NCI-H2029 treated with DMSO at 0.1 percent for 48 hours (cell line): ENCODE results near the gene SMIM13.

Experiments used
- DNase-seq: peaks from one replicate; lab custom pipeline; 2025; lab: John Stamatoyannopoulos, UW

The SMIM13 gene

DNA sequence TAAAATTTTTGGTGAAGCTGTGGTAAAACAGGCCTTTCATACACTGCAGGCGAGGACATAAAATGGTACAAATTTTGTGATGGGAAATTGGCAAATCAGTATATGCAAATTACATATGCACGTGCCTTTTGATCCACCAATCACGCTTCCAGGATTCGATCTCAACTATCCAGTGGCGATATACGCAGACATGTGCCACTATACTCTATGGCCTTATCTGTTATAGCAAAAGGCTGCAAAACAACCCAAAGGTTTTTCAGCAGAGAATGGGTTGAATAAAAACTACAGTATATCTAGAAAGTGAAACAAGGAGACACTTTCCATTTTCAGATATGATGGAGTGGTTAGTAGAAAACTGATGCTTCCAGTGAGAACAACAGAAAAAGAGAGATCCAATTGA is 59.8 kb downstream of the SMIM13 start:
- DNase-seq, result no peak

DNA sequence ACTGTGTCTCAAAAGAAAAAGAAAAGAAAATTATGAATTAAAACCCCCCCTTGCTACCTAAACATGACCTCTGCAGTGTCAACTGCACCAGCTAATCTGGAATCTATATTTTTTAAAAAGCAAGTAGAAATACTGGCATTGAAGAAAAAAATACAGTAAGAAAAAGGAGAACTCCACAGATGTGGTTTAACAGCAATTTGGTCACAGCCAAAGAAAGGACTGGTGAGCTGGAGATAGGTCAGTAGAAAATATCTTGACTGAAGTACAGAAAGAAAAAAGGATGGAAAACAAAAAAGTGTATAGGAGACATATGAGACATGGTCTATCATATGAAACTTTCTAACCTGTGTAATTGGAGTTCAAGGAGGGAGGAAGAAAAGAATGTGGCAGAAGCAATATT is 62.0 kb downstream of the SMIM13 start:
- DNase-seq, result no peak

DNA sequence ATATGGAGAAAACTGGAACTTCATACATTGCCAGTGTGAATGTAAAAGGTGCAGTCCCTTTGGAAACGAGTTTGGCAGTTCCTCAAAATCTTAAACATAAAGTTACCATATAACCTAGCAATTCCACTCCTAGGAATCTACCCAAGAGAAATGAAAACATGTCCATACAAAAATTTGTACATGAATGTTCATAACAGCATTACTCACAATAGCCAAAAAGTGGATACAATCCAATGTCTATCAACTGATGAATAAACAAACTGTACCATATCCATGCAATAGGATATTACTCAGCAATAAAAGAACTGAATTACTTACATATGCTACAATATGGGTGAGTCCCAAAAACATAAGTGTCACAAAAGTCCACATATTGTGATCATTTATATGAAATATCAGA is 66.6 kb downstream of the SMIM13 start:
- DNase-seq, result no peak

DNA sequence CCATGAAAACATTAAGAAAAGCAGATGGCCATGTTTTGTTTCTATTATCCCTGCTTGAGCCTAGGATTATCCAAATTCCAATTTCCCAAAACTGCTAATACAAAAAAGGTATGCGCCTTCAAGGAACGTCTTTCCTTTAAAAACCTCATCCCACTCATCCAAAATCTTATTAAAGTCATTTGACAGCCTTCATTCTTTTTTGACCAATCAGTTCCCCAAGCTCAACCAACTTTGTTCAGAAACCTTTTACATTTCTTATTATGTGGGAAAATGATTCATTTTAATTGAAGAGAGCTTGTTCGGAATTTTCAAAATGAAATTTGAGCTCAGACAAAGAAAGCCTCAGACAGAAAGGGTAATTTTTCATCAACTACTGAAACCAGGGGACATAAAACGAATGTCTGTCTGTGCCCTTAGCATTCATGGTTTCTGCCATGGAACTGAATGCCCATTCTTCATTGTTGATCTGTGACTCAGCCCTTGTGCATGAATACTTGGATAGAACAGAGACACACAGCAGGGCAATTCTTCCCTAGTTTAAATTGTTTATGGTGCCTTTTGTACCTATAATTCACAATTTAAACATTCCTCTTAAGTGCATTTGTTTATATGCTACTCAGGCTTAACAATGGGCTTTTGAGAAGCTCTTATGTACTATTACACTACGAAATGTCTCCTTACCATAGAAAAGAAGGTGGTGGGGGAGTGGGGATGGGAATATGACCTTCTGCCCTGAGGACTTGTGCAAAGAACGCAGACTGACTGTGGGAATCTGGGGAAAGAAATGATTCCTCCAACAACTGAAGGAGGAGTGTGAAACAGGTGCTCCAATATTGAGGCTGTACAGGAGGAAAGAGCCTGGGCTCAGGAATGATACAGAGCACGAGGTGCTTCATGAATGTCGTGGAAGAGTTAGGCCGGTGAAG is 67.7 kb downstream of the SMIM13 start:
- DNase-seq, result no peak

DNA sequence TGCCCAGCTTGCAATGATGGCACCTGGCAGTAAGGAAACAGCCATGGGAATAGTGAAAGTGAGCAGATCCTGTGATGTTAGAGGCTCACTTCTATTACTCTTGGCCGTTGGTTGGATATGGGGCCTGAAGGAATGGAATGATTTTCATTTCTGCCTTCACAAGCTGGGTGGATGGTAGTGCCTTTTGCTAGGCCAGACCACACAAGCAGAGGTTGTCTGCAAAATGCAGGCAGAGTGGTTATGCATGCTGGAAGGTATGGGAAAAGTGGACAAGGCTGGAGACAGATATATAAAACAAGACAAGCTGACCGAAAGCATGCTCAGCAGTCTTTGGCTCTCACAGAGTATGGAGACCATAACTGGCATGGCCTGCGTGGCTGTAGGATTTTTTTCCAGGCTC is 68.6 kb downstream of the SMIM13 start:
- DNase-seq, result no peak

DNA sequence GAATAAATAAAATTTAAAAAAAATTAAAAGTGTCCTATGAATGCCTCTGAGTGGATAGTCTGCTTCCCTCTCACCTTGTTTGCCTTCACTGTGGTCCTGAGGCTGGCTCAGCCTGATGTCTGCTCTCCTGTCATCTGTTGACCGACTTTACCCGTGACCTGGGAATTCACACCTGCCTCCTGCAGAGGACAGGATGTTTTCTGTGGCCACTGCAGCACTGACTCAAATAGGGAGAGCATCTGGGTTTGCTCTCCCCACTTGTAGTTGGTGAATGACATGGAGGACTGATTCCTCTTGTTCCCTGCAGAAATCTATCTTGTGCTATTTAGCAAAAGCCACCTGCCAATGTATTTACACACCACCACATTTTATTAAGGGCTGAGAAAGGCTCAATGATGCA is 70.3 kb downstream of the SMIM13 start:
- peak; percentile 85 for DNase-seq

DNA sequence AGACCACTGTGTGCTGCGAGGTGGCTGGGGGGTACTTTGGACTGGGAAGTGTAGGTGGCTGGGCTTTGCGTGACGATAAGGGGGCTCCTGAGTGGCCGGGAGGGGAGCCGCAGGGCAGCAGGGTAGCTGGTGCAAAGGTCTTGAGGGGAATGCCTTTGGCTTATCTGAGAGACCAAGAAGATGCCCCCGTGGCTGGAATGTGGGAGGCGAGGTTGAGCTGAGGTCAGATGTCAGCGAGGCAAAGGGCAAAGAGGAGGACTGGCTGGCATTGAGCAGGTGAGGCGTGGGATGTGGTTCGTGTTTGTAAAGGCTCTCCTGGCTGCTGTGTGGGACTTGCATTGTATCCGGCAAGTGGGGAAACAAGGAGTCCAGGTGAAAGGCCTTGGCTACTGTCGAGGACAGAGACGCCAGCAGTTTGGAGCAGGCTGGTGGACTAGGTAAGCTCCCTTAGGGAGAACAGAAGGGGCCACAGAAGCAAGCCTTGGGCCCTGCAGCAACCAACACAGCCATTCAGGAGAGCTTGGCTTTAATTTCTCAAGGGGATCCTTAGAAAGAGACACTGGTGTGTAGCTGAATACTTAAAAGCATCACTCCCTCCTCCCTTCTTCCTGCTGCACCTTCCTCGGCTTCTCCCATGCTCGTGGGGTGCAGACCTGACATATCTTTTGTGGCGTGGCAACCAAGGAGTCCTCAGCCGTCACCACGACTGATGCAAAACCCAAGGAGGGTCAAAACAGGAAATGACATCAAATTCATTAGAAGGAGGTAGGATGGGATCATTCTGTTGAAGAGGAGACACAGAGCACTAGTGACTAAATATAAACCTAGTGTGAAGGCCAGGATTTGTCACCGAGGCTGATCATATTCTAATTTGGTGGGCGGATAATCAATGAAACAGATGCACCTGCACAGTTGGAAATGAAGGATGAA is 71.3 kb downstream of the SMIM13 start:
- DNase-seq, result no peak

DNA sequence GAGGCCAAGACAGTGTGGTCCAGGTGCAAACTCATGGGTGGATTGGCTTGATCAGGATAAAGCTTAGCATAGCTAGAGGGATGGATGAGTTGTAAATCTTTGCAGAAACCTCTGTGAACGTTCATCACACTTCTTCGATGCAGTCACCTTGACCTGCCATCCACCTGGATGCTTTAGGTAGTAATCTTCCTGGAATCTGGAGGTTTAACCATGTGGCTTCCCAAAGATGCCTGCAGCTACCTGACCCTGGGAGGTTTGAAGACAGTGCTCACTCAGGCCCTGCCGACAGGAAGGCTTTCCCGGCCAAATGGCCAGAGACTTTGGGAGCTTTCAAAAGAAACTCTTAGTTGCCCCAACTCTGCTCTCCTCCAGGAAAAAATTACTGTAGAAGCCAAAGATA is 73.3 kb downstream of the SMIM13 start:
- no peak for DNase-seq

DNA sequence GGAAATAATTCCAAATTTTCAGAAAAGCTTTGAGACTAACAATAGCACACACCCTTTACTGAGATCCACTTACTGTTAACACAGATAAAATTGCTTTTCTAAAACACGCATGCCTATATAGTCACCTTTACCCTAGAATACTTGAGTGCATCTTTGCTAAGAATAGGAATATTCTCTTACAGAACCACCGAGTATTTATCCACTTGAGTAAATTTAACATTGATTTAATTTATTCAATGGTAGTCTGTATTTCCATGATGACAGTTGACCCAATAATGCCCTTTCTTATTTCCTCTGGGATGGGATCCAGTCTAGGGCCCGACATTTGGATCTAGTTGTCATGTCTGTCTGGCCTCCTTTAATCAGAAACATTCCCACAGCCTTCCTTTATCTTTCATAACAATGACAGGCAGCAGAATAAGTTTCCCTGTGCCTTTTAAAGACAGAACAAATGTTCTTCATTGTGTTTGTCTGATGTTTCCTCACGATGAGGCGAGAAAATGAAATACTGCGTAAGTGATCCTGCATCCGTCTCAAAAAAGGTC is 74.5 kb downstream of the SMIM13 start:
- DNase-seq, result no peak

DNA sequence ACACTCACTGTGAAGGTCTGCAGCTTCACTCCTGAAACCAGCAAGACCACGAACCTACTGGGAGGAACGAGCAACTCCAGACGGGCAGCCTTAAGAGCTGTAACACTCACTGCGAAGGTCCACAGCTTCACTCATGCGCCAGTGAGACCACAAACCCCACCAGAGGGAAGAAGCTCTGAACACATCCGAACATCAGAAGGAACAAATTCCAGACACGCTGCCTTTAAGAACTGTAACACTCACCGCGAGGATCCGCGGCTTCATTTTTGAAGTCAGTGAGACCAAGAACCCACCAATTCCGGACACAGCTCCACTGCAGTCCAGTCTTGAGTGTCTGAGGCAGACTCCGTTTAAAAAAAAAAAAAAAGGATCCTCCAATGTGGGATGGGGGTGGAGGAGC is 78.3 kb downstream of the SMIM13 start:
- no peak for DNase-seq

DNA sequence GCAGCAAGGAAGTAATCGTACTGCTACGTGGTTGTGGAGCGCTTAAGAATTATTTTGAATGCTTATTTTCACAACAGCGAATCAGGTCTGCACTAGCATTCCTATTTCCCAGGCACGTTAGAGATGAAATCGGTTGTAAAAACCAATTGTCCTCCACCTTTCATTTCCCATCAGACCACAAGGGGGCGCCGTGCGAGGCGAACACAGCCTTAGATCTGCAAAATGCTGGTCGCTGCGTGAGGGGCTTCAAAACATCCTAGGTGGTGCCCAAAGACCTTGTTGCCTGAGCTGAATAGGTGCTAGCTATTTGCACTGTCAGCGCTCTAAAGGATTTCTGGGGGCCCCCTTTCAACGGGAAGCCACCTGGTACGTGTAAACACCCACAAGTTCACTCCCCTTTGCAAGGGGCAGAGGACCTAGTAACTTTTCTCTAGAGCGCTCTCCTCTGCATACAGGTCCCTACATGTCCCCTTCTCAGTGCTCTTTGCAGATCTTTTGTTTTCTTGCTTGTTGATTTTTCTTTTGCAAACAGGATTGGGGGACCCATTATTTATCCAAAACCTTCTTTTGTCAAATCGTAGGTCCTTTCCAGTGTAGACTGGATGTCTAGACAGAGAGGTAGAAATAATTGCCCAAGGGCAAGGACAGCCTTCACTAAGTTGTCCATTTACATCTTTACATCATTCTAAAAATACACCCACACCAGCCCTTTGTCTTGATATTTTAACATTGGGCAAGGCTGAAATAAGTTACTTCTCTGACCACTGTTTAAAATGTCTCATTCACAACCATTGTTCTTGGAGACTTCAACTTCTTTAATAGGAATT is 79.1 kb downstream of the SMIM13 start:
- peak; percentile 37 for DNase-seq

DNA sequence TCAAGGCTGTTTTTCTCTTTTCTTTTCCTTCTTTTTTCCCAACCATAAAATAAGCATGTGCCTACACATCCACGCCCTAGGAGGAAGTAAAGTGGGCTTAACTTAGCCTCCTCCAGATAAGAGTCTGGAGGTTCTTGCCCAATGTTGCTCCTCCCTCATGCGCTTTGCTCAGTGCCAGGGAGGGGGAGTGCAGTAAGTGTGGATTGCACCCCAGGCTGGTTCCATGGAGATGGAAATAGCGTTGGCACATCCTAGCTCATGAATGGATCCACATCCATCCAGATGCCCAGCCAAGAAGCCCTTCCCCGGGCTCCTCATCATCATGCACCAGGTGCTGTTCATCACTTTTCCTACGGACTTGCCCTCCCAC is 80.6 kb downstream of the SMIM13 start:
- DNase-seq, result no peak

DNA sequence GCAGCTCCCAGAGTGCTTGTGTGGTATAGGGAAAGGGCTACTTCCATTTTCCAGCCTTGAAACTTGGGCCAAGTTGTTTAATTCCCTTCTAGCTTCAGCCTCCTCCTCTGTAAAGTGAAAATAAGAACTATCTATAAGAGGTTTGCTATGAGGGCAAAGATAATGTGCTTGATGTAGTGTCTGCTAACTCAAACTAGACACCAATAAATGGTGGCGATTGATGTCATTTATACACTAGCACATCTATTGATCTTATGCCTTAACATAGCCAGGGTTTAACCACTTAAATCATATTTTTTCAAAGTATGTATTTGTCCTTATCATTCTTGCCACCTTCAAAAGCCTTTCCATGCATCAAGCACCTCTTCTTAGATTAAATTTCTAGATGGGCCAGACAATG is 83.6 kb downstream of the SMIM13 start:
- DNase-seq, result no peak

DNA sequence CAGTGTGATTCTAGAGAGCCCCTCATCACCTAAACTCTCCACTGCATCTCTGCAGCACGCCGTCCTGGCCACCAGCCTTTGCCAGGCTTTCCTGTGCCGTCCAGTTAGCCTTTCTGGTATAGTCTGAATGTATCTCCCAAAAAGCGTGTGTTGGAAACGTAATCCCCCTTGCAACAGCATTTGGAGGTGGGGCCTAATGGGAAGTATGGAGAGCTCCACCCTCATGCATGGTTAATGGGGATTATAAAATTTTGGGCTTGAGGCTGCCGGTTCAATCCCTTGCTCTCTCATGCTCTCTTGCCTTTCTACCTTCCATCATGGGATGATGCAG is 85.4 kb downstream of the SMIM13 start:
- no peak for DNase-seq

DNA sequence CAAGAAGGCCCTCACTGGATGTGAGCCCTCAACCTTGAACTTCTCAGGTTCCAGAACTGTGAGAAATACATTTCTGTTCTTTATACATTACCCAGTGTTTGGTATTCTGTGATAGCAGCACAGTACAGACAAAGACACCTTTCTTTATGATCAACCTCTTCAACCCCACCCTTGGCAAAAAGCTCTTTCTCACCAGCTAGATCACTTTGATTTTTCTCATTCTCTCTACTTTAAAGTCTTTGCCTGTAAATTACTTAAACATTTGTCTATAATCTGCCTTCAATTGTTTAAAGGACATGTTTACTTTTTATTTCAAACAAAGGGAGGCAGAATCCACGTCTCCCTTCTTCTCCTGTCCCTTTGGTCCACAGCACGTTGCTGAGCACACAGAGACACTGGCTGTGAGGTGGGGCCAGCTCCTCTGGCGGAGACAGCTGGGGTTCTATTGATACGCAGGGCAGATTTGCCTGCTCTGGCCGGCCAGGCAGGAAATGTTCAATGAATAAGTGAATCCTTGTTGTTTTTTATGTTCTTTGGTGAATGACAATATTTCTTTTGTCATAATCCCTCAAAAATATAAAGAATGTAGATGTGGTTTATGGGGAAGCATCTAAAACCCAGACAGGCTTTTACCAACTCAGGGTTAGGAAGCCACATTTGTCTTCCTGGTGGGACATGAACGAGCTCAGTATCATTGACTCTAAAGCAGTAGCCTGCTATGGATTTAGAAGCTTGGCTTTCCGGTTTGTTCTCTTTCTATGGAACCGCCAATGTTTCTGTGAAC is 86.0 kb downstream of the SMIM13 start:
- no peak for DNase-seq

DNA sequence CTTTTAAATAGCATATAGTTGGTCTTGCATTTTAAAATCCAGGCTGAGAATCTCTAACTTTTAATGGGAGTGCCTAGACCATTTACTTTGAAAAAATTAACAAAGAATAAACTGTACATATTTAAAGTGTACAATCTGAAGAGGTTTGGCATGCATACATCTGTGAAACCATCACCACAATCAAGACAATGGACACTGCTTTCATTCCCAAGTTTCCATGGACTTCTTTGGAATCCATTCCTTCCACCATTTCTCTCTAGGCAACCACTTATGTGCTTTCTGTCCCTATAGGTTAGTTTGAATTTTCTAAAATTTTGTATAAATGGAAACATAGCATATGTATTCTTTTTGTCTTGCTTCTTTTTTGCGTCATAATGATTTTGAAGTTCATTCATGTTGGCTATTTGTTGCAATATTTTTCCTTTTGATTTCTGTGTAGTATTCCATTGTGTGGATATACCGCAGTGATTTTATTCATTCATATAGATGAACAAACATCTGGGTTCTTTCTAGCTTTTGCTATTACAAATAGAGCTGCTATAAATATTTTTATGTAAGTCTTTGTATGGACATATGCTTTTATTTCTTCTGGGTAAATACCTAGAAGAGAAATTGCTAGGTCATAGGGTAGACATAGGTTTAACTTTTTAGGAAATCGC is 88.0 kb downstream of the SMIM13 start:
- DNase-seq, result no peak

DNA sequence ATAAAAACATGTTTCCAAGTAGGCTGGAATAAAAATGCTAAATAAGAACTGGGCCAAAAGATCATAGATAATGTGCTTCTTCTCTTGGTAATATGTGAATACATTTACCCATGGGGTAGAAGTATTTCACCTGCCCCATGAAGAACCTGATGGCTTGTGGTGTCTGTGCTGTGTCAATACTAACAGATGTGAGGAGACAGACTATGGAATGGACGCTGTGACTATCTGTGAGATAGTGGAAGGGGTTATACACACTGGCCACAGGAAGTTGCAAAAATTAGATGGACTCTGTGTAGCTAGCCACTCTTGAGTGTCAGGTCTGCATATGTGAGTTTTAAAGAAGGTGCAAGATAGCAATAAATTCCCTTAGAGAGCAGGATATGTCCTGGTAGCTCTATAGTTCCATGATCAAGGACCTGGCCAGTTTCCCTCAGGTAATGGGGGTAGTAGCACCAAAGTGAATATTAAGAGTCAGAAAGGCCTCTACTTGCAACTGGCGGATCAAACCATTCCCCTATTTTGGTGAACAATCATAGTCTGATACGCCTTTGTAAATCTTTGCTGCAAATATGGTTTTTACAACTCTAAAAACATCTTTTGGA is 90.2 kb downstream of the SMIM13 start:
- DNase-seq, result no peak

DNA sequence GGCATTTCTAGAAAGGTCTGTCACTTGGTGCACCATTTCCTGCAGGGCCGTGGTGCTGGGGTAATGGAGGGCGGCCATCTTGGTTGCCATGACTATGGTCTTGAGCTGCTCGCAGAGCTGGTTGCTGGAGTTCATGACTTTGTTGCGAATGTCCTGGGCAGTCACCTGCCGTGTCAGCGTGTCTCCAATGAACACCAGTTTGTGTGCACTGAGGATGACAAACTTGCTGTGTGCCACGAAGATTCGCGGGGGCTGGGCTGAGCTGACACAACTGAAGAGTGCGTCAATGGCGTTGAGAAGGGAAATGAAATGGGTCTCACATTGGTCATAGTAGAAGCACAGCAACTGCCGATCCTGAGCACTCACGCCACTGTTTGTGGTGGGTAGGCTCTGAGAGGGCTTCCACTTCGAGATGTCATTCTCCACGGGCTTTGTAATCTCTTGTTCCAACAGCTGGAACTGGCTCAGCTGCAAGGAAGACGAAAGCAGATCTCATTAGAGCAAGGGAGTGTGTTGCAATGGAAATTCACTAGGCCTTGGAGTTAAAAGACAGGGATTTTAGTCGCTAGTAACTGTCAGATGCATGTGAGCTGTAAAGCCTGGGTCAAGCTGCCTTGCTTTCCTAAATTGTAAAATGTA is 91.7 kb downstream of the SMIM13 start:
- no peak for DNase-seq

DNA sequence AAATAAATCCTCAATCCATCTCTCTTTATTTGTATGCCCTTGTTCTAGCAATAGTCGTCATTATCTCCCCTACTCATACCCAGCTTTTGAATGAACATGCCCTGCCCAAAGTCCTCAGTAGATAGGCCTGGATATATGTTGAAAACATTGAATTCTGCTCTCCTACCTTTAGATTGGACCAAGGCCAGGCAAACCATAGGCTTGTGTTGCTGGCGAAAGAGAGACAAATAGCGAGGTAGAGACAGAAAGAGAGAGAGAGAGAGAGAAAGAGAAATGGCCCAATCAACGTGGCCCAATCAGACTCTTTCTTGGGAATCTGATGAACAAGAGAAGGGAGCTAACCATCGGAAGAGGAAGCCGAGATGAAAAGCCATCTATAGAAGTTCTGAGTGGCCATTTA is 93.7 kb downstream of the SMIM13 start:
- DNase-seq, result no peak
